Karpas-422 (cell line): ENCODE results near the gene PHF3. TPM values are rescaled to one million over a fixed set of nuclear protein-coding genes. Genes with fewer than 3 reads are reported as not detected.
"Not testable (repeated sequence)": the region's sequence is repeated elsewhere in the genome, so short reads cannot be mapped to it uniquely, and the experiment has no call there.

ENCODE experiments used
- DNase-seq: peaks from one replicate; pipeline ENCODE4 v3.0.0-alpha.2; 2015
- H2AFZ ChIP-seq: fragments of 200-600 bp; sonication (generic); 2 replicates; pipeline ENCODE4 v1.6.1; 2014; ENCODE audit warnings: antibody characterized with exemption, low read length, mixed read lengths
- H3K27ac ChIP-seq: fragments of 200-600 bp; sonication (generic); 2 replicates; pipeline ENCODE4 v1.5.1; 2014; ENCODE audit warnings: mild to moderate bottlenecking, low read length, moderate library complexity
- H3K27me3 ChIP-seq: fragments of 200-600 bp; sonication (generic); 2 replicates; pipeline ENCODE4 v1.6.1; 2014; ENCODE audit warnings: low read length, mixed read lengths
- H3K36me3 ChIP-seq: fragments of 200-600 bp; sonication (generic); 2 replicates; pipeline ENCODE4 v1.6.1; 2014; ENCODE audit warnings: low read length, mixed read lengths; ENCODE audit not compliant: insufficient read depth
- H3K4me1 ChIP-seq: fragments of 200-600 bp; sonication (generic); 2 replicates; pipeline ENCODE4 v1.6.1; 2014; ENCODE audit warnings: mild to moderate bottlenecking, low read length, mixed read lengths
- H3K4me2 ChIP-seq: fragments of 200-600 bp; sonication (generic); 2 replicates; pipeline ENCODE4 v1.6.1; 2014; ENCODE audit warnings: low read length, low read depth, mild to moderate bottlenecking; ENCODE audit not compliant: poor library complexity, severe bottlenecking
- H3K4me3 ChIP-seq: fragments of 200-600 bp; sonication (generic); 2 replicates; pipeline ENCODE4 v1.5.1; 2014; ENCODE audit warnings: mild to moderate bottlenecking, antibody characterized with exemption, low read length, mixed read lengths
- H3K79me2 ChIP-seq: fragments of 200-600 bp; sonication (generic); 2 replicates; pipeline ENCODE4 v1.6.1; 2014; ENCODE audit warnings: mild to moderate bottlenecking, low read length, mixed read lengths
- H3K9ac ChIP-seq: fragments of 200-600 bp; sonication (generic); 2 replicates; pipeline ENCODE4 v1.6.0; 2014; ENCODE audit warnings: low read length
- H3K9me2 ChIP-seq: fragments of 200-600 bp; sonication (generic), shearing (Covaris generic); replicated peaks from 2 replicates; pipeline ENCODE4 v1.6.0; 2014; ENCODE audit warnings: mild to moderate bottlenecking, low read length, moderate library complexity; ENCODE audit not compliant: insufficient read depth
- H3K9me3 ChIP-seq: fragments of 300-700, 200-600 bp; sonication (generic); 2 replicates; pipeline ENCODE4 v1.6.1; 2014; ENCODE audit warnings: low read length, mixed read lengths
- H4K20me1 ChIP-seq: fragments of 200-600 bp; sonication (generic); 2 replicates; pipeline ENCODE4 v1.6.1; 2014; ENCODE audit warnings: mild to moderate bottlenecking, antibody characterized with exemption, low read length, low read depth; ENCODE audit not compliant: insufficient read depth
- total RNA-seq: library from RNA; depleted of rRNA; stranded (reverse); fragments of >200 nt; shearing (Covaris generic); gene quantifications from 2 replicates; pipeline ENCODE4 v1.2.3, GENCODE V29; 2014; ENCODE audit warnings: low replicate concordance

The PHF3 gene
- total RNA-seq, 1 experiment from 2014 or later, result 86.3 TPM

DNA sequence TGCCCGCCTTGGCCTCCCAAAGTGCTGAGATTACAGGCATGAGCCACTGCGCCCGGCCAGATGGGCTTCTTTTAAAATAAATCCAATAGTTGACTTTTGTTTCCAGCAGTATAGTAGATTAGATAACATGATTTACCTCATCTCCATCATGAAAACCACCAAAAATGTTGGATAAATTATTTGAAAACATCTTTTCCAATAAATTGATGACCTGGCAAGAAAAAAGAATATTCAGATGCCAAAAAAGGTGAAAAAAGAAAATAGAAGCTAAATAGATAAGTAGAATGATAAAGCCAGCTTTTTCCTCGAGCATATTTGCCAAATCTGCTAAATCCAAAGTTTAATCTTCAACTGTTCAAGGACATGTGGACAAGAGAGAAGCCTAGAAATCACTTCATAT lies 109.2 kb downstream of the PHF3 start:
- H3K4me3 ChIP-seq, result no peak overlapping the region
- H3K27ac ChIP-seq, result no peak overlapping the region
- no peaks in the 10 kb centered on the region for H3K4me1 ChIP-seq
- no peak overlapping the region for H2AFZ ChIP-seq
- H3K27me3 ChIP-seq, result no peaks in the 10 kb centered on the region
- no peaks in the 10 kb centered on the region for H3K9me2 ChIP-seq
- no peaks in the 10 kb centered on the region for H4K20me1 ChIP-seq
- no peaks in the 10 kb centered on the region for H3K9me3 ChIP-seq
- H3K4me2 ChIP-seq, result no peak overlapping the region
- no peak for DNase-seq
- H3K9ac ChIP-seq, result no peak overlapping the region
- H3K79me2 ChIP-seq, result no peaks in the 10 kb centered on the region
- H3K36me3 ChIP-seq, result no peaks in the 10 kb centered on the region

DNA sequence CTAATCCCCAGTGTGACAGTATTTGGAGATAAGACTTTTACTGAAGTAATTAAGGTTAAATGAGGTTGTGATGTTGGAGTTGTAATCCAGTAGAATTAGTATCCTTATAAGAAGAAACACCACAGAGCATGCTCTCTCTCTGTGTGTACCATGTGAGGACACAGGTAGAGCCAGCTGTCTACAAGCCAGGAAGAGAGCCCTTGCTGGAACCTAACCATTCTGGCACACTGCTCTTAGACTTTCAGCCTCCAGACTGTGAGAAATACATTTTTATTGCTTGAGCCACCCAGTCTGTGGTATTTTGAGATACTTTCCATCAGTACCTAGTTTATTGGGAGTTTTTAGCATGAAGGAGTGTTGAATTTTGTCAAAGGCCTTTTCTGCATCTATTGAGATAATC lies 110.2 kb downstream of the PHF3 start:
- Histone ChIP-seq H3K4me2 (no peak overlapping the region), H3K9me2 (no peaks in the 10 kb centered on the region), H3K4me3 (no peak overlapping the region), H2AFZ (no peak overlapping the region), H3K9me3 (no peaks in the 10 kb centered on the region), H3K4me1 (no peaks in the 10 kb centered on the region), H3K27ac (no peak overlapping the region), H3K36me3 (no peaks in the 10 kb centered on the region), H3K27me3 (no peaks in the 10 kb centered on the region), H4K20me1 (no peaks in the 10 kb centered on the region), H3K9ac (no peak overlapping the region), H3K79me2 (no peaks in the 10 kb centered on the region)
- no peak for DNase-seq

DNA sequence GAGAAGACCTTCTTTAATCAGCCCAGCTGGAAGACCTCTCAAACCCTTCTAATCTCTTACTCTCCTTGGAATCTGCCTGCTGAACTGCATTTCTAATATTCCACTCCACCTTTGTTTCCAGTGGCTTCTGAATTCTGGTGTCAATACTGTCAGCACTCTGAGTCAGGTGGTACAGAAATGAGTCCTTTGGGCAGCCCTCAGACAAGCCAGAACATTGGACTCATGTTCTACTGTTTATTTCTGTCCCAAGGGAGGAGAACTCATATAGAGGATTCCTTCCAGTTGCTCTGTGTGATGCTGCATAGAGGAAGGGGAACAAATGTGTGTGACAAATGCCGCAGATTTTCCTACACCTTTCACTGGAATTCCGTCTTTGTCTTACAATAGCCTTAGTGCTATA lies 114.8 kb downstream of the PHF3 start:
- Histone ChIP-seq H3K9me3 (no peaks in the 10 kb centered on the region), H4K20me1 (no peaks in the 10 kb centered on the region), H3K27ac (no peak overlapping the region), H3K4me1 (no peaks in the 10 kb centered on the region), H3K9me2 (no peaks in the 10 kb centered on the region), H3K79me2 (no peaks in the 10 kb centered on the region), H2AFZ (no peak overlapping the region), H3K4me2 (no peak overlapping the region), H3K9ac (no peak overlapping the region), H3K4me3 (no peak overlapping the region), H3K36me3 (no peaks in the 10 kb centered on the region), H3K27me3 (no peaks in the 10 kb centered on the region)
- no peak for DNase-seq

DNA sequence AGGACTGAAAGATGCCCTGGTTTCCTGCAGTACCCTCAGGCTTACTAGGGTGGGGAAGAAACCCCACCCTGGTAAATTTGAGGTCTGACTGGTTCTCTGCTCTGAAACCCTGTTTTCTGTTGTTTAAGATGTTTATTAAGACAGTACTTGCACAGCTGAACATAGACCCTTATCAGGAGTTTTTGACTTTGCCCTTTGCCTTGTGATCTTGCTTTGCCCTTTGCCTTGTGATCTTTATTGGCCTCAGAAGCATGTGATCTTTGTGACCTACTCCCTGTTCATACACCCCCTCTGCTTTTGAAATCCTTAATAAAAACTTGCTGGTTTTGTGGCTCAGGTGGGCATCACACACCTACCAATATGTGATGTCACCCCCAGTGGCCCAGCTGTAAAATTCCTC lies 121.7 kb downstream of the PHF3 start:
- H3K4me2 ChIP-seq, H3K9me3 ChIP-seq, H3K9me2 ChIP-seq, H3K36me3 ChIP-seq, H3K27ac ChIP-seq, H3K79me2 ChIP-seq, H3K4me1 ChIP-seq, H4K20me1 ChIP-seq, H3K4me3 ChIP-seq, H2AFZ ChIP-seq, H3K9ac ChIP-seq, H3K27me3 ChIP-seq: not testable (repeated sequence)
- peak; percentile 14 for DNase-seq

DNA sequence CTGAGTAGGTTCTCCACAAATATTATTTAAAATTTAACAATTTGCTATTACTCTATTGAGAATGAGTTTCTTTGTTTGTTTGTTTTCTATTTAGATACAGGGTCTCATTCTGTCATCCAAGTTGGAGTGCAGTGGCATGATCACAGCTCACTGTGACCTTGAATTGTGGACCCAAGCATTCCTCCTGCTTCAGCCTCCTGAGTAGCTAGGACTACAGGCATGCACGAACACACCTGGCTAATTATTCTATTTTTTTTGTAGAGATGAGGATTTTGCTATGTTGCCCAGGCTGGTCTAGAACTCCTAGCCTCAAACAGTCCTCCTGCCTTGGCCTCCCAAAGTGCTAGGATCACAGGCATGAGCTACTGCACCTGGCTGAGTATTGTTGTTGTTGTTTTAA lies 122.2 kb downstream of the PHF3 start:
- Histone ChIP-seq H4K20me1 (no peaks in the 10 kb centered on the region), H3K27ac (no peak overlapping the region), H3K4me1 (no peaks in the 10 kb centered on the region), H3K27me3 (no peaks in the 10 kb centered on the region), H3K79me2 (no peaks in the 10 kb centered on the region), H3K9me2 (no peaks in the 10 kb centered on the region), H3K4me2 (no peak overlapping the region), H3K4me3 (no peak overlapping the region), H2AFZ (no peak overlapping the region), H3K36me3 (no peaks in the 10 kb centered on the region), H3K9ac (no peak overlapping the region), H3K9me3 (no peaks in the 10 kb centered on the region)
- DNase-seq, result peak; percentile 12

DNA sequence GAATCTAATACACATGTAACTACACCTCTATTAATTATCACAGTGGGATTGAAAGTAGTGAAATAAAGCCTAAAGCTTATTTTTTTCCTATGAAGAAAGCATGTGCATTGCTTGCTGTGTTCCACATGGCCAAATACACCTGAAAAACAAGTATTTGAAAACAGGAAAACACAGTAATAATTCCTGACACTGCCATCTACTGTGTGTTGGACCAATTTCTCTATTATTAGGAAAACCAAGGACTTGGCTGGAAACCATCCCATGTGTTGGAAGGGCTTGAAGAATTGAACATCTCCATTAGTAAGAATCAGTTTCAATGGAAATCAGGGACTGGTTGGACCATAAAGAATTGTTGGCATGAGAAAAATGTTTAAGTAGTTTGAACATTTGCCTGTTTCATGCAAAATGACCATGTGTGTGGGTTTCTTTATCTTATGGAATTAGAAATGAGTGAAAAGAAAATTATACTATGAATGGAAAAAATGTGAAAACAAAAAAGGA lies 124.1 kb downstream of the PHF3 start:
- Histone ChIP-seq H3K27me3 (no peaks in the 10 kb centered on the region), H3K9ac (no peak overlapping the region), H2AFZ (no peak overlapping the region), H3K4me3 (no peak overlapping the region), H3K79me2 (no peaks in the 10 kb centered on the region), H3K4me1 (no peaks in the 10 kb centered on the region), H3K4me2 (no peak overlapping the region), H4K20me1 (no peaks in the 10 kb centered on the region), H3K9me3 (no peaks in the 10 kb centered on the region), H3K36me3 (no peaks in the 10 kb centered on the region), H3K9me2 (no peaks in the 10 kb centered on the region), H3K27ac (no peak overlapping the region)
- DNase-seq, result peak; percentile 15

DNA sequence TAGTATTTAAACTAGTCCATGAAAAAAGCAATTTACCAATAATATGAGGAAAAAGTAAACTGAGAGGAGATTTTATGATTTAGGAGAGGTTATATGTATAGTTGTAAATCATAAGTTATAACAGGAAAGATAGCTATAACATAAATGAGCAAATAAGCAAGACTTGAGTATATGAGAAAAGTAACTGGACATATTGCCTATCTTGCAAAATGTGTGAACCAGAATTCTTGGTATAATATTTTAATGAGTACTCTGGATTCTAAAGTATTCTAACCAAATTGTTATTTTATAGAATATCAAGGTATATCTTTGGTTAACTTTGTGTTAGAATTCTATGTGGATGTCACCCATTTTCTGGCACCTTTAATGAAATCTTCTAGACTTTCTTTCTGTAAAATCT lies 124.6 kb downstream of the PHF3 start:
- Histone ChIP-seq H3K9ac (no peak overlapping the region), H3K27me3 (no peaks in the 10 kb centered on the region), H3K9me2 (no peaks in the 10 kb centered on the region), H3K4me2 (no peak overlapping the region), H3K79me2 (no peaks in the 10 kb centered on the region), H3K4me1 (no peaks in the 10 kb centered on the region), H3K9me3 (no peaks in the 10 kb centered on the region), H3K27ac (no peak overlapping the region), H2AFZ (no peak overlapping the region), H3K4me3 (no peak overlapping the region), H3K36me3 (no peaks in the 10 kb centered on the region), H4K20me1 (no peaks in the 10 kb centered on the region)
- DNase-seq, result peak; percentile 21

DNA sequence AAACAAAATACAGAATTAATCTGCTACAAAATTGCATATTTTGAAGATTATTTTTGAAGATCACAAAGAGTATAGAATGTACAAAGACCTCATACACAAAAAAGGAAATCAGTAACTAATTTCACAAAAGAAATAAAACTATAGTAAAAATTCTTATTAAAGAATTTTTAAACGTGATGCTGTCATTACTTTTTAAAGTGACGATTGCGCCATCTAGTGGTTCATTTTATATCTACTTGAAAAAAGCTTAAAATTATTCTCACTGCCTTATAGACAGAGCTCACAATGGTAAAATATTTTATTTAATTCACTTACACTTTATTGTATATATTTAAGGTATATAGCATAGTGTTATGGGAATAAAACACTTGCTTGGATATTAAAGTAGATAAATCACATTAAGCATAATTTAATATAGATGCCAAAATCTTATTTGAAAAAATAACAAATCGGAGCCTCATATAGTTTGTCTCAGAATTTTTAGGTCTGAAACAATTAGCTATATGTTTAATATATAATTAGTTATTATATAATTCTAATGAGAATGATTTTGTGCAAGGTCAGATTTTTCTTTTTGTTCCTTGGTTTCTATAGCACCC lies 128.8 kb downstream of the PHF3 start:
- H3K36me3 ChIP-seq, result no peaks in the 10 kb centered on the region
- DNase-seq, result peak; percentile 80

More for the DNA sequence above, 128.8 kb downstream of the PHF3 start:
- no peak overlapping the region for H3K4me2 ChIP-seq
- H3K9ac ChIP-seq, result no peak overlapping the region
- no peak overlapping the region for H3K4me3 ChIP-seq
- no peaks in the 10 kb centered on the region for H3K9me2 ChIP-seq
- H4K20me1 ChIP-seq, result no peaks in the 10 kb centered on the region
- H3K79me2 ChIP-seq, result no peaks in the 10 kb centered on the region
- no peaks in the 10 kb centered on the region for H3K9me3 ChIP-seq
- H3K27me3 ChIP-seq, result no peaks in the 10 kb centered on the region
- no peak overlapping the region for H2AFZ ChIP-seq
- no peaks in the 10 kb centered on the region for H3K4me1 ChIP-seq
- H3K27ac ChIP-seq, result no peak overlapping the region
